T-helper 22 cell (primary cell): ENCODE results near the gene CCDC107.

Experiments
- DNase-seq: peaks from one replicate; pipeline ENCODE4 v3.0.0-alpha.2; 2020; ENCODE audit warnings: low read depth

The CCDC107 gene

DNA sequence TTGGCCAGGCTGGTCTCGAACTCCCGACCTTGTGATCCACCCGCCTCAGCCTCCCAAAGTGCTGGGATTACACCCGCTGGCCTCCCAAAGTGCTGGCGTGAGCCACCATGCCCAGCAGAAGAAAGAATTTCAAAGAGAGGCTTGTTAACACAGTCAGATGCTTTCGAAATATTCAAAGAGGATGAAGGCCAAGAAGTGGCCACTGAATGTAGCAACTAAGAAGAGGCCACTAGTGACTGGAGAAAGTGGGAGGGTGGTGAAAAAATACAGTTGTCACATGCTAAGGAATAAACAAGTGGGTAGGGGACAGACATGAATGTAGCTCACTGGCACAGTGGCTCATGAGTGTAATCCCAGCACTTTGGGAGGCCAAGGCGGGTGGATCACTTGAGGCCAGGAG lies 44.6 kb downstream of the CCDC107 start:
- DNase-seq = no peak

DNA sequence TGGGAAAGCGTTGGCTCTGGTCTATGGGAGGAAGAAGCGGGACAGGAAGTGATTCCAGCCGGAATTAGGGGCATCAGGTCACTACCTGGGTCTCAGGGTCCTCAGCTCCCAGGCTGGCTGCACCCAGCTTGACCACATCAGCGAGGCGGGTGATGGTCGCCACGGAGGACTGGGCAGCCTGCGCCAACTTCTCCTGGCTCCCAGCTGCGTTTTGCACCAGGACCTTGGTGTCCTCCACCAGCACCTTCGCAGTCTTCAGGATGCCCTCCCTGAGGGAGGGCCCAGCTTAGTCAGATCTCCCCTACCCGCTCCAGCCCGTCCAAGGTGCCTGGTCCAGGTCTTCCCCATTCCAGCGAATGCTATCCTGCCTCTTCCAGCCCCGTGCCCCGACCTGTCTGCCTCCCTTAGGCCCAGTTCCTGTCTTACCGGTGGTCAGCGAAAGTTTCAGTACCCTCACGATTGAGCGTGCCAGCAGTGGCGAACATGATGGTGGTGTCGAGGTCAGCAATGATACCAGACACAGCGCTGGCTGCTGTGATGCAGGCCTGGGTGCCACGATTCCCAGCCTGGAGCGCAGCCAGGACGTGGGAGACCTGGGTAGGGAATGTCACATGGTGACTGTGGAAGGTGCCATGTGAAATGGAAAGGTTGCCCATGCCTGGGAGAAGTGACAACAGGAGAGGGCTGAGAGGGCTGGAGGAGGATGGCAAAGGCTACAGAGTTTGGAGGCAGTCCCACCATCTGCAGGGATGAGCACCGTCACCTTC lies 46.0 kb downstream of the CCDC107 start:
- no peak for DNase-seq

DNA sequence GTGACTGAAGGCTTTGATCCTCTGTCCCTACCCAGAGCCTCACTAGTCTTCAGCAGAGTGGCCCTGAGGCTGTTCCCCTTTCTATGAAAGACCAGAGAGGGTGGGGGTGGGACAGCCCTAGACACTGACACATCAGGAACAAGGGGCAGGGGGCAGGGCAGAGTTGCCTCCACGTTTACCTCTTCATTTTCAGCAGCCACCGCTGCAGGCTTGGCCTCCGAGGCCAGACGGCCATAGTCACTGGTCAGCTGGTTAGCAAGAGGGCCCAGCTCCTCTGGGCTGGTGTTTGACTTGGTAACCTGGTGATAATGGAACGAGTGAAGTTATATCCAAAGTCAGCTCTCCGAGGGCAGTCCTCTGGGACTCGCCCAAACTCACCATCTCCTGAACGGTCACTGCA lies 47.3 kb downstream of the CCDC107 start:
- DNase-seq = no peak

DNA sequence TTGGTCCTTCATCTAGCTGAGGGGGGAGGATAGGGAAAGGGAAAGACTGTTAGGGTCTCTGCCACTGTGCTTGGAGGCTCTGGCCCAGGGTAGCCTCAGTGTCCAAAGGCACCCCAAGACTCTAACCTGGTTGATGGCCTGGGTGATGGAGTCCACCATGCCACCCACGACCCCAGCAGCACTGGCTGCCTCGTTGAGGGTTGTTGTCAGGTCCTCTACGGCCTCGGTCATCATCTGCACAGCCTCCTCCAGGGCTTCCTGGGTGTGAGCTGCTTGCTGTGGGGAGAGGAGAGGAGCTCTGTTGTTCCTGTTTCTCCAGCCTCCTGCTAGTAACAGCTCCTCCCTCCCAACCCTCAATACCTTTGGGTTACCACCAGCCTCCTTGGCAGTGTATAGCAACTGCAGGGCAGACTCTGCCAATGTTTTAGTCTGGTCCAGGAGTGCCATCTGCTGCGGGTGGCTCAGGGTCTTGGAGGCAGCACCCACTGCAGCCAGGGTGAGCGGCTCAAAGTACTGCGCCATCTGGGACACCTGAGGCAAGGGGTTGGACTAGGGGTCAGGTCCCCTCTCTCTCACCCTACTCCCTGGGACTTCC lies 47.8 kb downstream of the CCDC107 start:
- DNase-seq = no peak

DNA sequence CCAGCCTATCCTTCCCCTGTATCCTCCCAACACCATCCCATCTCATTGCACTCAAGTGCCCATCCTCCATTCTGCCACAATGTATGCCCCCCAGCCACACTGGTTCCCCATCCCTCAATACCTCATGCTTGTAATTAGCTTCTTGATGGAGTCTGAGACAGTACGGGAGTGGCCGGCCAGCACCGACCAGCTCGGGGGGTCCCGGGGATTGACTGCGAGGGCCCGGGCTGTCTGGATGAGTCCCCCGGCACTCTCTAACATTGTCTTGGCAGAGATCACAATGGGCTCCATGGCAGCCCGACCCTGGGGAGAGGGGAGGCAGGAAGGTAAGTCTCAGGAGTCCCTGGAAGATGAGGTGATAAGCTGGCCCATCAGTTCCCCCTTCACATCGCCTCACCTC lies 48.9 kb downstream of the CCDC107 start:
- no peak for DNase-seq

DNA sequence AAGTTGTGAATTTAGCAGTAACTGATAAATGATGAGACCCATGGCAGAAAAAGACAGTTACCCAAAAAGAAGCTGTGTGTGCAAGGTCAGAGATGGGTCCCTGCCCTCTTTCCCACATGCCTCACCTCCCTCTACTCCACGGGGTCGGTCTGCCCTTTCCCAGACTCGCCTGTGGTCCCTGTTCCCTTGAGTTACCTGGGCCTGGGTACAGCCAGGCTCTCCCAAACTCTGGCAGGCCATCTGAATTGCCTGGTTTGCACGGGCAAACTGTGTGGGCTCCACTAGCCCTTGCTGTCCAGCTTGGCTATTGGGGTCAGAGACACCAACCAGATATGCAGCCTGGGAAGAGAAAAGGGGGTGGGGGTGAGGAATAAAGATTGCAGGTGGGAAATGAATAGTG lies 50.1 kb downstream of the CCDC107 start:
- no peak for DNase-seq

DNA sequence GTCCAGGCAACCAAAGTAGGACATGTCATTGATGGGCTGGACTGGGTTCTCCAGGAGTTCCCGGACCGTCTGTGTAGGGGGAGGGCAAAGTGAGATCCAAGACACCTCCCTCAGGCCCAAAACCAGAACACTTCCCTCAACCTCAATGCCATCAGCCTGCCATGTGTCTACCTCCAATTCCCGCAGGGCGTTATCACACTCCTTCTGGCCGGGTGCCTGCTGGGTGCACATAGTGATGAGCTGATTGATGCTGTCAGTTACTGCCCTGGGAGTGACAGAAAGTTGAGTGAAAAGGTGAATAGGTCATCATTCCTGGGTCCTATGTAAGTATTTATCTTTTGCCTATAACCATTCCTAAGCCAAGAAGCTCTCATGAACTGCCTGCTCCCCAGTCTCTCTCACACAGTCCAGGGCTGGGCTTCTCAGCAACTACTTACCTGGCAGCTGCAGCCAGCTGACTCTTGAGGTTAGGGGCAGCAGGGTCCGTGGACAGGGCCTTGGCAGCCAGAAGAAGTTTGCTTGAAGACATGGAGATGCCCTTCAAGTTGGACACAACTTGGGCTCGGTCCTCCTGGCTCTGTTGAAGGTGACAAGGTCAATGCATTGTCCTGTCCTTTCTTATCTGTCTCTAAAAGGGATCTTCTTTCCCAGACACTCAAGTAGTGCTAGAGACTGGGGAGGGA lies 52.9 kb downstream of the CCDC107 start:
- no peak for DNase-seq
